ENCODE data around the gene GALK2. TPM values are rescaled to one million over a fixed set of nuclear protein-coding genes. Genes with fewer than 3 reads are reported as not detected.

Gene GALK2
- polyA plus RNA-seq, 1 donor (not counting 4 experiments of a cell fraction or from before 2014, with no cell fraction given) = 29.7 TPM

GRCh38 chr15:49247556-49248110 is 77.6 kb downstream of the GALK2 start:
- H3K27me3 ChIP-seq (ENCODE audit: control insufficient read depth, extremely low read depth, insufficient read depth, low read length) = no peaks in the 10 kb centered on the region
- H3K4me3 ChIP-seq (ENCODE audit: control insufficient read depth in 2 of 3, extremely low read depth in 1 of 3, insufficient read depth in 2 of 3, low read depth in 1 of 3, low read length in 3 of 3) = no peak overlapping the region
- no peak for FAIRE-seq
- H3K9ac ChIP-seq (ENCODE audit: control insufficient read depth, extremely low read depth, insufficient read depth, low read length) = no peak overlapping the region
- peaks cover 0 to 4% of the 10 kb centered on the region in 2 experiments for H3K36me3 ChIP-seq (ENCODE audit: control insufficient read depth in 2 of 2, extremely low read depth in 1 of 2, insufficient read depth in 2 of 2, low read length in 2 of 2)
- no peak overlapping the region for H3K4me2 ChIP-seq (ENCODE audit: control insufficient read depth, extremely low read depth, insufficient read depth, low read depth, low read length)
- DNase-seq (ENCODE audit: low read depth, low spot score) = no peak
- dilution Hi-C loops (cut with MboI; ENCODE audit: extremely low pct_ligation_motif_present, low sequenced_read_pairs) = no loop called here
- H3K9me3 ChIP-seq (ENCODE audit: control insufficient read depth, low read depth, low read length) = no peaks in the 10 kb centered on the region
- H3K4me1 ChIP-seq (ENCODE audit: control insufficient read depth, extremely low read depth, insufficient read depth, low read length) = no peaks in the 10 kb centered on the region
- H3K9me1 ChIP-seq (ENCODE audit: control insufficient read depth, extremely low read depth, insufficient read depth, low read length) = no peaks in the 10 kb centered on the region
- H3K27ac ChIP-seq (ENCODE audit: control insufficient read depth, insufficient read depth, low read length) = no peak overlapping the region
- no peaks in the 10 kb centered on the region for H3K79me2 ChIP-seq (ENCODE audit: control insufficient read depth, insufficient read depth, low read length)
- TF ChIP-seq CTCF (optimal IDR thresholded peaks at IDR 0.05 in 1 of 3, IDR thresholded peaks at IDR 0.05 in 1 of 3, conservative IDR thresholded peaks at IDR 0.05 in 1 of 3; ENCODE audit: extremely low read depth in 1 of 3, insufficient read depth in 2 of 3, low read length in 3 of 3) (no peak), EZH2 (IDR thresholded peaks at IDR 0.05; ENCODE audit: low read length) (no peak)
- H2AFZ ChIP-seq (ENCODE audit: control insufficient read depth, low read length) = no peak overlapping the region
- H4K20me1 ChIP-seq (ENCODE audit: control insufficient read depth, extremely low read depth, insufficient read depth, low read length) = no peaks in the 10 kb centered on the region

- dilution Hi-C loops (cut with MboI; ENCODE audit: extremely low pct_ligation_motif_present, low sequenced_read_pairs) = no loop called here
- H3K27me3 ChIP-seq (ENCODE audit: control insufficient read depth, extremely low read depth, insufficient read depth, low read length) = no peaks in the 10 kb centered on the region
- H3K9ac ChIP-seq (ENCODE audit: control insufficient read depth, extremely low read depth, insufficient read depth, low read length) = no peak overlapping the region
- no peaks in the 10 kb centered on the region for H4K20me1 ChIP-seq (ENCODE audit: control insufficient read depth, extremely low read depth, insufficient read depth, low read length)
- H3K9me1 ChIP-seq (ENCODE audit: control insufficient read depth, extremely low read depth, insufficient read depth, low read length) = no peaks in the 10 kb centered on the region
- H3K4me1 ChIP-seq (ENCODE audit: control insufficient read depth, extremely low read depth, insufficient read depth, low read length) = no peaks in the 10 kb centered on the region
- H3K9me3 ChIP-seq (ENCODE audit: control insufficient read depth, low read depth, low read length) = no peaks in the 10 kb centered on the region
- H3K27ac ChIP-seq (ENCODE audit: control insufficient read depth, insufficient read depth, low read length) = no peak overlapping the region
- H3K4me3 ChIP-seq (ENCODE audit: control insufficient read depth in 2 of 3, extremely low read depth in 1 of 3, insufficient read depth in 2 of 3, low read depth in 1 of 3, low read length in 3 of 3) = no peak overlapping the region
- FAIRE-seq (no peak), DNase-seq (ENCODE audit: low read depth, low spot score) (no peak)
- no peaks in the 10 kb centered on the region for H3K79me2 ChIP-seq (ENCODE audit: control insufficient read depth, insufficient read depth, low read length)
- no peak overlapping the region for H2AFZ ChIP-seq (ENCODE audit: control insufficient read depth, low read length)
- TF ChIP-seq CTCF (optimal IDR thresholded peaks at IDR 0.05 in 1 of 3, IDR thresholded peaks at IDR 0.05 in 1 of 3, conservative IDR thresholded peaks at IDR 0.05 in 1 of 3; ENCODE audit: extremely low read depth in 1 of 3, insufficient read depth in 2 of 3, low read length in 3 of 3) (no peak), EZH2 (IDR thresholded peaks at IDR 0.05; ENCODE audit: low read length) (no peak)
- H3K36me3 ChIP-seq (ENCODE audit: control insufficient read depth in 2 of 2, extremely low read depth in 1 of 2, insufficient read depth in 2 of 2, low read length in 2 of 2) = no peaks in the 10 kb centered on the region
- no peak overlapping the region for H3K4me2 ChIP-seq (ENCODE audit: control insufficient read depth, extremely low read depth, insufficient read depth, low read depth, low read length)
These were observed 78.2 kb downstream of the GALK2 start for GRCh38 chr15:49248291-49248690.

Measured in keratinocyte (primary cell).